ENCODE measurements around the gene ITGB7. TPM values are rescaled to one million over a fixed set of nuclear protein-coding genes. Genes with fewer than 3 reads are reported as not detected.
"Not testable (repeated sequence)": the region's sequence is repeated elsewhere in the genome, so short reads cannot be mapped to it uniquely, and the experiment has no call there.

Gene ITGB7
- polyA plus RNA-seq, 1 donor (not counting 4 experiments of a cell fraction or from before 2014, with no cell fraction given): 0.83 TPM

GRCh38 chr12:53205747-53206419 lies 1.2 kb downstream of the ITGB7 start:
- H3K27ac ChIP-seq (ENCODE audit: control insufficient read depth, insufficient read depth, low read length): no peak overlapping the region
- dilution Hi-C loops (cut with MboI; ENCODE audit: extremely low pct_ligation_motif_present, low sequenced_read_pairs): no loop called here
- peaks cover 9 to 11% of the 10 kb centered on the region in 2 experiments for H3K36me3 ChIP-seq (ENCODE audit: control insufficient read depth in 2 of 2, extremely low read depth in 1 of 2, insufficient read depth in 2 of 2, low read length in 2 of 2)
- H3K9ac ChIP-seq (ENCODE audit: control insufficient read depth, extremely low read depth, insufficient read depth, low read length): no peak overlapping the region
- DNase-seq (ENCODE audit: low read depth, low spot score): no peak
- no peaks in the 10 kb centered on the region for H4K20me1 ChIP-seq (ENCODE audit: control insufficient read depth, extremely low read depth, insufficient read depth, low read length)
- TF ChIP-seq EZH2 (IDR thresholded peaks at IDR 0.05; ENCODE audit: low read length): no peak
- no peak for TF ChIP-seq CTCF (optimal IDR thresholded peaks at IDR 0.05 in 1 of 3, IDR thresholded peaks at IDR 0.05 in 1 of 3, conservative IDR thresholded peaks at IDR 0.05 in 1 of 3; ENCODE audit: extremely low read depth in 1 of 3, insufficient read depth in 2 of 3, low read length in 3 of 3)
- H3K9me3 ChIP-seq (ENCODE audit: control insufficient read depth, low read depth, low read length): no peaks in the 10 kb centered on the region
- H3K9me1 ChIP-seq (ENCODE audit: control insufficient read depth, extremely low read depth, insufficient read depth, low read length): no peaks in the 10 kb centered on the region
- peaks cover 8% of the 10 kb centered on the region for H3K4me1 ChIP-seq (ENCODE audit: control insufficient read depth, extremely low read depth, insufficient read depth, low read length)
- H3K79me2 ChIP-seq (ENCODE audit: control insufficient read depth, insufficient read depth, low read length): no peaks in the 10 kb centered on the region
- H3K4me3 ChIP-seq (ENCODE audit: control insufficient read depth in 2 of 3, extremely low read depth in 1 of 3, insufficient read depth in 2 of 3, low read depth in 1 of 3, low read length in 3 of 3): no peak overlapping the region
- H3K27me3 ChIP-seq (ENCODE audit: control insufficient read depth, extremely low read depth, insufficient read depth, low read length): no peaks in the 10 kb centered on the region
- no peak for FAIRE-seq
- no peak overlapping the region for H2AFZ ChIP-seq (ENCODE audit: control insufficient read depth, low read length)
- no peak overlapping the region for H3K4me2 ChIP-seq (ENCODE audit: control insufficient read depth, extremely low read depth, insufficient read depth, low read depth, low read length)

GRCh38 chr12:53204351-53204750 lies 2.7 kb downstream of the ITGB7 start:
- H3K27me3 ChIP-seq (ENCODE audit: control insufficient read depth, extremely low read depth, insufficient read depth, low read length): no peaks in the 10 kb centered on the region
- no peak overlapping the region for H3K27ac ChIP-seq (ENCODE audit: control insufficient read depth, insufficient read depth, low read length)
- H3K9me1 ChIP-seq (ENCODE audit: control insufficient read depth, extremely low read depth, insufficient read depth, low read length): no peaks in the 10 kb centered on the region
- TF ChIP-seq CTCF (optimal IDR thresholded peaks at IDR 0.05 in 1 of 3, IDR thresholded peaks at IDR 0.05 in 1 of 3, conservative IDR thresholded peaks at IDR 0.05 in 1 of 3; ENCODE audit: extremely low read depth in 1 of 3, insufficient read depth in 2 of 3, low read length in 3 of 3): no peak
- TF ChIP-seq EZH2 (IDR thresholded peaks at IDR 0.05; ENCODE audit: low read length): no peak
- no peaks in the 10 kb centered on the region for H3K79me2 ChIP-seq (ENCODE audit: control insufficient read depth, insufficient read depth, low read length)
- no peaks in the 10 kb centered on the region for H4K20me1 ChIP-seq (ENCODE audit: control insufficient read depth, extremely low read depth, insufficient read depth, low read length)
- H3K36me3 ChIP-seq (ENCODE audit: control insufficient read depth in 2 of 2, extremely low read depth in 1 of 2, insufficient read depth in 2 of 2, low read length in 2 of 2): peaks cover 0 to 2% of the 10 kb centered on the region in 2 experiments
- H3K9me3 ChIP-seq (ENCODE audit: control insufficient read depth, low read depth, low read length): no peaks in the 10 kb centered on the region
- dilution Hi-C loops (cut with MboI; ENCODE audit: extremely low pct_ligation_motif_present, low sequenced_read_pairs): no loop called here
- no peak overlapping the region for H2AFZ ChIP-seq (ENCODE audit: control insufficient read depth, low read length)
- DNase-seq (ENCODE audit: low read depth, low spot score) (no peak), FAIRE-seq (no peak)
- H3K4me3 ChIP-seq (ENCODE audit: control insufficient read depth in 2 of 3, extremely low read depth in 1 of 3, insufficient read depth in 2 of 3, low read depth in 1 of 3, low read length in 3 of 3): no peak overlapping the region
- H3K4me2 ChIP-seq (ENCODE audit: control insufficient read depth, extremely low read depth, insufficient read depth, low read depth, low read length): no peak overlapping the region
- H3K9ac ChIP-seq (ENCODE audit: control insufficient read depth, extremely low read depth, insufficient read depth, low read length): no peak overlapping the region
- H3K4me1 ChIP-seq (ENCODE audit: control insufficient read depth, extremely low read depth, insufficient read depth, low read length): peaks cover 8% of the 10 kb centered on the region

GRCh38 chr12:53202316-53202715 lies 4.7 kb downstream of the ITGB7 start:
- FAIRE-seq; H3K4me3 ChIP-seq (ENCODE audit: control insufficient read depth in 2 of 3, extremely low read depth in 1 of 3, insufficient read depth in 2 of 3, low read depth in 1 of 3, low read length in 3 of 3); H3K9me3 ChIP-seq (ENCODE audit: control insufficient read depth, low read depth, low read length); H3K79me2 ChIP-seq (ENCODE audit: control insufficient read depth, insufficient read depth, low read length); H2AFZ ChIP-seq (ENCODE audit: control insufficient read depth, low read length); dilution Hi-C loops (cut with MboI; ENCODE audit: extremely low pct_ligation_motif_present, low sequenced_read_pairs); H3K4me2 ChIP-seq (ENCODE audit: control insufficient read depth, extremely low read depth, insufficient read depth, low read depth, low read length); H3K9ac ChIP-seq (ENCODE audit: control insufficient read depth, extremely low read depth, insufficient read depth, low read length); H3K27ac ChIP-seq (ENCODE audit: control insufficient read depth, insufficient read depth, low read length); H3K4me1 ChIP-seq (ENCODE audit: control insufficient read depth, extremely low read depth, insufficient read depth, low read length); H3K27me3 ChIP-seq (ENCODE audit: control insufficient read depth, extremely low read depth, insufficient read depth, low read length); H3K9me1 ChIP-seq (ENCODE audit: control insufficient read depth, extremely low read depth, insufficient read depth, low read length); H3K36me3 ChIP-seq (ENCODE audit: control insufficient read depth in 2 of 2, extremely low read depth in 1 of 2, insufficient read depth in 2 of 2, low read length in 2 of 2); H4K20me1 ChIP-seq (ENCODE audit: control insufficient read depth, extremely low read depth, insufficient read depth, low read length); DNase-seq (ENCODE audit: low read depth, low spot score): not testable (repeated sequence)

Data from keratinocyte (primary cell).